Naive thymus-derived CD8-positive, alpha-beta T cell (primary cell): ENCODE results near the gene SEH1L. TPM values are rescaled to one million over a fixed set of nuclear protein-coding genes. Genes with fewer than 3 reads are reported as not detected.

Source experiments
- ATAC-seq, 2 donors: fragments of 150-1000 bp; cut with Tn5 transposase in 1 of 2; sonication (Bioruptor Pico), chemical (Tn5 transposase) in 1 of 2; 1 replicate in 1 of 2; 2 replicates in 1 of 2; pipeline ENCODE4 v1.10.0; 2021; ENCODE audit warnings: mild to moderate bottlenecking in 2 of 2, moderate library complexity in 2 of 2
- POLR2A ChIA-PET: fragments of 350-600 bp; sonication (Branson Sonifier 250); formaldehyde crosslinking; loops from one replicate; lab custom pipeline; 2021; ENCODE audit warnings: antibody characterized with exemption; lab: Charles Lee
- DNase-seq, 10 donors: peaks; one replicate each; pipeline versions ENCODE4 v3.0.0 to v3.0.0-alpha.2; 2020 to 2022
- H3K27ac Mint-ChIP-seq, 10 donors: one replicate each; pipeline ENCODE4 v1.8.0; 2020 to 2022; ENCODE audit warnings: mild to moderate bottlenecking in 10 of 10, mixed read lengths in 10 of 10, moderate library complexity in 4 of 10, inconsistent platforms in 1 of 10
- H3K27me3 Mint-ChIP-seq, 5 donors: one replicate each; pipeline ENCODE4 v1.8.0; 2021 to 2022; ENCODE audit warnings: mixed read lengths in 5 of 5
- H3K36me3 Mint-ChIP-seq, 3 donors: one replicate each; pipeline ENCODE4 v1.8.0; 2020 to 2022; ENCODE audit warnings: mixed read lengths in 3 of 3, mild to moderate bottlenecking in 2 of 3, inconsistent platforms in 1 of 3
- H3K4me1 Mint-ChIP-seq, 4 donors: one replicate each; pipeline ENCODE4 v1.8.0; 2021 to 2022; ENCODE audit warnings: mixed read lengths in 4 of 4
- H3K4me3 Mint-ChIP-seq, 10 donors: one replicate each; pipeline ENCODE4 v1.8.0; 2020 to 2022; ENCODE audit warnings: mild to moderate bottlenecking in 10 of 10, mixed read lengths in 10 of 10, moderate library complexity in 6 of 10, inconsistent platforms in 1 of 10
- H3K9me3 Mint-ChIP-seq, 9 donors: one replicate each; pipeline ENCODE4 v1.8.0; 2020 to 2022; ENCODE audit warnings: mixed read lengths in 9 of 9, mild to moderate bottlenecking in 3 of 9, inconsistent platforms in 1 of 9, moderate library complexity in 1 of 9
- polyA plus RNA-seq, 3 donors: library from polyadenylated mRNA; unstranded; fragments of 300-500 nt; fragmentation: Illumina TruSeq; gene quantifications; one replicate each; pipeline ENCODE4 v1.2.3, GENCODE V29; 2021
- total RNA-seq, 8 experiments: library from RNA in 2 of 8; stranded (reverse) in 2 of 8; gene quantifications; one replicate each; pipeline ENCODE4 v1.2.3 and lab custom pipeline; 2021 to 2026

The SEH1L gene
- total and polyA plus RNA-seq, 5 experiments from 2014 or later, result 25.5 to 41.7 (median 37.1) TPM

- ATAC-seq, result no peak
- peak overlapping the region in 3 of 10 donors; percentile 21 to 58 (median 29) for H3K27ac Mint-ChIP-seq
- H3K4me3 Mint-ChIP-seq, result no peak overlapping the region
Measured at GRCh38 chr18:12998332-12999060, 50.7 kb downstream of the SEH1L start.

GRCh38 chr18:13003466-13003896, 55.7 kb downstream of the SEH1L start:
- Mint-ChIP-seq H3K36me3 (peaks cover 0 to 47% (median 0%) of the 10 kb centered on the region in 3 donors), H3K4me3 (no peak overlapping the region), H3K9me3 (no peaks in the 10 kb centered on the region), H3K27ac (no peak overlapping the region), H3K27me3 (no peaks in the 10 kb centered on the region), H3K4me1 (peaks cover 0 to 17% (median 15%) of the 10 kb centered on the region in 4 donors)
- DNase-seq (peak in 1 of 10 donors; percentile 7), ATAC-seq (no peak)
- POLR2A ChIA-PET, result no interaction called here

More at GRCh38 chr18:12998332-12999060, 50.7 kb downstream of the SEH1L start:
- H3K4me1 Mint-ChIP-seq, result peaks cover 0 to 10% (median 8%) of the 10 kb centered on the region in 4 donors
- no peaks in the 10 kb centered on the region for H3K27me3 Mint-ChIP-seq
- no peak for DNase-seq
- POLR2A ChIA-PET, result no interaction called here
- no peaks in the 10 kb centered on the region for H3K9me3 Mint-ChIP-seq
- H3K36me3 Mint-ChIP-seq, result peaks cover 0 to 25% (median 0%) of the 10 kb centered on the region in 3 donors

- no peak for ATAC-seq
- Mint-ChIP-seq H3K27me3 (no peaks in the 10 kb centered on the region), H3K36me3 (peaks cover 0 to 53% (median 0%) of the 10 kb centered on the region in 3 donors), H3K9me3 (no peaks in the 10 kb centered on the region), H3K27ac (no peak overlapping the region), H3K4me3 (no peak overlapping the region), H3K4me1 (peaks cover 0 to 12% (median 11%) of the 10 kb centered on the region in 4 donors)
- POLR2A ChIA-PET, result no interaction called here
- no peak for DNase-seq
Measured at GRCh38 chr18:13004396-13004795, 56.6 kb downstream of the SEH1L start.

DNA sequence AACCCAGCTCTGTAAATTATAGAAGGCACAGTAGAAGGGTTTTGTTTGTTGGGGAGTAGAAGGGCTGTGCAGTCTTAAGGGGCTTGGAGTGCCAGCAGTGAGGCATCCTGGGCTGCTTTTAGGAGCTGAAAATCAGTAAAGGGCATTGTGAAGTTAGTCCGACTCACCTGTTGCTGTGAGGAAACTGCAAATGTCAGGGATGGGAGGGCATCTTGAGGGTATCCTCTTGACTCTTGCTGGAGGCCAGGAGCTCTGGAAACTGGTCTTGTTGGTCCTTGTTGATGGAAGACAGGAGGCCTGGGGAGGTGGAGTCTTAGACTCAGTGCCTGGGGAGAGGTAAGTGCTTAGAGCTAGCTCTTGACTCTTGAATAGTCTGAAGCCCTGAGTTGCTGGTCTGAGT, 57.5 kb downstream of the SEH1L start:
- POLR2A ChIA-PET, result interaction anchor here (0.5 kb wide), 1 partner anchor 154 kb away, joined by 3 read pairs; no protein-coding TSS in a partner anchor
- Mint-ChIP-seq H3K4me3 (no peak overlapping the region), H3K27ac (no peak overlapping the region), H3K9me3 (no peaks in the 10 kb centered on the region), H3K4me1 (peaks cover 0 to 12% (median 11%) of the 10 kb centered on the region in 4 donors), H3K27me3 (no peaks in the 10 kb centered on the region), H3K36me3 (peaks cover 0 to 54% (median 0%) of the 10 kb centered on the region in 3 donors)
- DNase-seq (no peak), ATAC-seq (no peak)

DNA sequence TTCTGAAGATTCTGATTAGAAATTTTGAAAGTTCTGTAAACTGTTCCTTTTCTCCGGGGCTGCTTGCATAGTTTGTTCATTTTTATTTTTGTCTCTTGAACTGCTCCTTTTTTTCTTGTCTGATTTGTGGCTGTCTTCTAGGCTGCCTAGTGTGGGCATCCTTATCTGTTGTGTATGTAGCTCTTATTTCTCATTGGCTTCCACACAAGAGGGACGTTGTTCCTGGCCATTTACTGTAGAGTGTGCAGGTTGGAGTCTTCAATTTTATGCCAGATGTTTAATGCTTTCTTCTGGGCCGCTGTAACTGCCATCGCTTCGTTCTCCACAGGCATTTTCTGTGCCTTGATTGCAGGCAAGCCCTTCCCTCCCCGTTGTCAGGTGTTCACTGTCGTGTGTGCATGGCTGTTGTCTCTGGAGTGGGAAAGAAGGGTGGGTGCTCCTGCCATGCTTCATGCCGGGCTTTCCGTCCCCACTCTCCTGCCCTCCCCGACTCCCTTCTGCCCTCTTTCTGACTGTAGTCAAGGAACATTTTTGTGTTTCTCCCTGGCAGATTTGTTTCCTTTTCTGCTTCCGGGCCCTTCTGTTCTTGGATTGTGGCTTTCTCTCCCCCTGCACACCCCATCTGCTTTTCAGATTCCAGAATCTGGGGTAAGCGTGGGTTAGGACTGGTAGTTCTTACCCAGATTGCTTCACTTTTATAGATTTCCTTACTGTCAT, 58.9 kb downstream of the SEH1L start:
- POLR2A ChIA-PET, result no interaction called here

DNA sequence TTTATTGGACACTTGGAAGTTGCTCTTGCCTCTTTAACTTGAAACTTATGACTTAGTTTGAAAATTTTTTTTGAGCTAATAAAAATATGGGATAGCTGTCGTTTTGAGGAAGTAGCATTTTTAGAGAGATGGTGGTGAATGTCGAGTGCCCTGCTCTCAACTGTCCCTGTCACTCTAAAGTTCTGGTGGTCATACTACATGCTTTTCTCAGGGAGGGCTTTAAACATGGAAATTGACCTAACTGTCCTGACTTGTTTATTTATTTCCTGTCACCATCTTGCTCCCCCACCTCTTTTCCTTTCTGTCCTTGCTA, 59.4 kb downstream of the SEH1L start:
- DNase-seq, result no peak
- Mint-ChIP-seq H3K9me3 (no peaks in the 10 kb centered on the region), H3K36me3 (peaks cover 0 to 52% (median 4%) of the 10 kb centered on the region in 3 donors), H3K4me3 (no peak overlapping the region), H3K4me1 (peaks cover 0 to 13% (median 11%) of the 10 kb centered on the region in 4 donors), H3K27me3 (no peaks in the 10 kb centered on the region), H3K27ac (peak overlapping the region in 3 of 10 donors; percentile 37 to 73 (median 66))
- no peak for ATAC-seq
- POLR2A ChIA-PET, result no interaction called here

More for the DNA sequence above, 58.9 kb downstream of the SEH1L start:
- H3K4me1 Mint-ChIP-seq, result peaks cover 0 to 12% (median 11%) of the 10 kb centered on the region in 4 donors
- peak overlapping the region in 1 of 10 donors; percentile 29 for H3K4me3 Mint-ChIP-seq
- peaks cover 0 to 52% (median under 1%) of the 10 kb centered on the region in 3 donors for H3K36me3 Mint-ChIP-seq
- H3K9me3 Mint-ChIP-seq, result no peaks in the 10 kb centered on the region
- no peak for ATAC-seq
- no peak for DNase-seq
- H3K27ac Mint-ChIP-seq, result peak overlapping the region in 3 of 10 donors; percentile 31 to 70 (median 42)
- no peaks in the 10 kb centered on the region for H3K27me3 Mint-ChIP-seq

- Mint-ChIP-seq H3K27ac (peak overlapping the region in 1 of 10 donors; percentile 52), H3K4me1 (peaks cover 0 to 8% (median 7%) of the 10 kb centered on the region in 4 donors), H3K9me3 (no peaks in the 10 kb centered on the region), H3K27me3 (no peaks in the 10 kb centered on the region), H3K36me3 (peaks cover 9 to 90% (median 20%) of the 10 kb centered on the region in 3 donors), H3K4me3 (no peak overlapping the region)
- ATAC-seq (no peak), DNase-seq (no peak)
- POLR2A ChIA-PET, result no interaction called here
Measured at GRCh38 chr18:13011719-13012118, 63.9 kb downstream of the SEH1L start.

- POLR2A ChIA-PET, result interaction anchor here (1.1 kb wide), 1 partner anchor 19 kb away, joined by 7 read pairs; no protein-coding TSS in a partner anchor
- H3K36me3 Mint-ChIP-seq, result peaks cover 9 to 88% (median 29%) of the 10 kb centered on the region in 3 donors
- H3K27me3 Mint-ChIP-seq, result no peaks in the 10 kb centered on the region
- peak overlapping the region in 1 of 10 donors; percentile 79 for H3K27ac Mint-ChIP-seq
- H3K9me3 Mint-ChIP-seq, result no peaks in the 10 kb centered on the region
- DNase-seq (no peak), ATAC-seq (no peak)
- H3K4me1 Mint-ChIP-seq, result peaks cover 0 to 2% (median 0%) of the 10 kb centered on the region in 4 donors
- no peak overlapping the region for H3K4me3 Mint-ChIP-seq
Measured at GRCh38 chr18:13014232-13014631, 66.4 kb downstream of the SEH1L start.

GRCh38 chr18:13014818-13015217, 67.0 kb downstream of the SEH1L start:
- H3K27me3 Mint-ChIP-seq, result no peaks in the 10 kb centered on the region
- ATAC-seq, result no peak
- POLR2A ChIA-PET, result interaction anchor here (1.1 kb wide), 1 partner anchor 20 kb away, joined by 7 read pairs; no protein-coding TSS in a partner anchor
- no peak for DNase-seq
- no peaks in the 10 kb centered on the region for H3K9me3 Mint-ChIP-seq
- H3K27ac Mint-ChIP-seq, result no peak overlapping the region
- H3K4me3 Mint-ChIP-seq, result no peak overlapping the region
- peaks cover 9 to 88% (median 29%) of the 10 kb centered on the region in 3 donors for H3K36me3 Mint-ChIP-seq
- peaks cover 0 to 2% (median 0%) of the 10 kb centered on the region in 4 donors for H3K4me1 Mint-ChIP-seq

- Mint-ChIP-seq H3K4me3 (no peak overlapping the region), H3K27me3 (no peaks in the 10 kb centered on the region), H3K9me3 (no peaks in the 10 kb centered on the region), H3K36me3 (peaks cover 19 to 94% (median 45%) of the 10 kb centered on the region in 3 donors), H3K4me1 (peaks cover 3 to 10% (median 5%) of the 10 kb centered on the region in 4 donors), H3K27ac (no peak overlapping the region)
- POLR2A ChIA-PET, result no interaction called here
- ATAC-seq (no peak), DNase-seq (no peak)
Measured at GRCh38 chr18:13017247-13017875, 69.5 kb downstream of the SEH1L start.

DNA sequence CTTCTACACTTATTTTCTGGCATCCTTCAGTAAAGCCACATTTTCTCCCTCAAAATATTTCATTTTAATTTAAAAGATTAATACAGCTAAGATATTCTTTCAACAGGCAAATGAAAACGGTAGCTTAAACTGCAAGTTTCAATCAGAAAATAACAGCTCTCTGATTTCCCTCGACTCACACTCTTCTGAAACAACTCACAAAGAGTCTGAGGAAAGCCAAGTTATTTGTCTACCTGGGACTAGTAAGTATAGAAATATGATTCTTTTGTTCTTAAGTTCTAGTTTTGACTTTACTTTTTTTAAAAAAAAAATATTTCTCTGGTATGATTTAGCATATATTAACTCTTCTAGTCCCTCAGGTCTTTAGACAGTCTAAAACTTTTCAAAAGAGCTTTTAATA, 70.6 kb downstream of the SEH1L start:
- H3K27me3 Mint-ChIP-seq, result no peaks in the 10 kb centered on the region
- H3K4me3 Mint-ChIP-seq, result no peak overlapping the region
- peaks cover 19 to 94% (median 50%) of the 10 kb centered on the region in 3 donors for H3K36me3 Mint-ChIP-seq
- no peaks in the 10 kb centered on the region for H3K9me3 Mint-ChIP-seq
- peaks cover 3 to 10% (median 5%) of the 10 kb centered on the region in 4 donors for H3K4me1 Mint-ChIP-seq
- ATAC-seq (no peak), DNase-seq (no peak)
- POLR2A ChIA-PET, result no interaction called here
- no peak overlapping the region for H3K27ac Mint-ChIP-seq

- POLR2A ChIA-PET, result no interaction called here
Measured at GRCh38 chr18:13019301-13019700, 71.5 kb downstream of the SEH1L start.

More at GRCh38 chr18:13019301-13019700, 71.5 kb downstream of the SEH1L start:
- ATAC-seq, result no peak
- Mint-ChIP-seq H3K27me3 (no peaks in the 10 kb centered on the region), H3K36me3 (peaks cover 19 to 95% (median 55%) of the 10 kb centered on the region in 3 donors), H3K4me3 (no peak overlapping the region), H3K9me3 (no peaks in the 10 kb centered on the region), H3K27ac (peak overlapping the region in 1 of 10 donors; percentile 42), H3K4me1 (peaks cover 3 to 10% (median 5%) of the 10 kb centered on the region in 4 donors)
- no peak for DNase-seq
